HUES64 (cell line): ENCODE results near the gene STARD7.

Experiments
- H3K27ac ChIP-seq: 2 replicates; pipeline ENCODE4 v1.7.0; 2013; ENCODE audit warnings: low read depth, low read length, inconsistent platforms
- H3K27me3 ChIP-seq: 2 replicates; pipeline ENCODE4 v1.6.1; 2013; ENCODE audit warnings: mild to moderate bottlenecking, low read length; ENCODE audit not compliant: insufficient read depth
- H3K36me3 ChIP-seq: 2 replicates; pipeline ENCODE4 v1.6.1; 2013; ENCODE audit warnings: mild to moderate bottlenecking, low read length; ENCODE audit not compliant: insufficient read depth
- H3K4me1 ChIP-seq: 2 replicates; pipeline ENCODE4 v1.6.1; 2013; ENCODE audit warnings: mild to moderate bottlenecking, low read length, moderate library complexity; ENCODE audit not compliant: insufficient read depth
- H3K4me3 ChIP-seq: 2 replicates; pipeline ENCODE4 v1.5.1; 2013; ENCODE audit warnings: mild to moderate bottlenecking, low read length, moderate library complexity
- H3K9ac ChIP-seq: 2 replicates; pipeline ENCODE4 v1.6.1; 2013; ENCODE audit warnings: mild to moderate bottlenecking, low read depth, low read length
- H3K9me3 ChIP-seq: 2 replicates; pipeline ENCODE4 v1.6.1; 2013; ENCODE audit warnings: low read depth, low read length; ENCODE audit not compliant: insufficient read depth
- WGBS: fragments of 150-250, 120-280 bp; methylation state at CpG from one replicate; pipeline ENCODE4 v1.1.7; 2013; ENCODE audit warnings: missing lambda C conversion rate; 5-methylcytosine and 5-hydroxymethylcytosine counted together

Gene STARD7

DNA sequence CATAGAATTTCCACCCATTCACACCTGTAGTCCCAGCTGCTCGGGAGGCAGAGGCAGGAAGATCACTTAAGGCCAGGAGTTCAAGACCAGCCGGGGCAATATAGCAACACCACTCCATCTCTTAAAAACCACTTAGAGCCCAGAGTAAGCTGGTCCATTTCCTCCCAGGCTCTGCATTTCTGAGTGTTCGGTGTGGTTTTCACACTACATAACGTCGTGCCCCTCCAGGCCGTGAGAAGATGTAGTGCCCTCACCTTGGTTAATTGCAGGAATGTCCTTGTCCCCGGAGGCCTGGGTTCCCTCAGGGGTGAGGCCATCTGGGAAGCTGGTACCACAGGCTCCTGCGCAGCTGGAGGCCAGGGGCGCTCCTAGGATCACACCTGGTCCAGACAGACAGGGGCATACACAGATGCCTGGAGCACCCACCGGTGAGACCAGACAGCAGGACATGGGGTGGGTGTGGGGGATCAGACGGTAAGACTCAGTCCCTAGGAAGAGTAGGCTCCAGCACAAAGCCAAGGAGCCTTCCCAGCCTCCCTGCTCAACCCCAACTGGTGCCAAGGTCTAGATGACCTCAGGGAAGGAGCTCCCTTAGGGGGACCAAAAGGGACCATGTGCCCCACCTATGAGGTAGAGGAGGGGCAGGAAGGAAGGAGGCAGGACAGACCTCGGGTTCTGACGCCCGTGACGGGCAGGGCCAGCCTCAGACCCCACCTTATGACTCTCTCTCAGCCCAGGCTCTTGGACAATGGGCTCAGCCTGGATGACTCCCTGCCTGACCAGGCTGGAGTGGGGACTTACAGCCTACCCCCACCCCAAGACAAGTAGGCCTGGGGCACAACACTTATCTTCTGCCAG lies 71.1 kb downstream of the STARD7 start:
- Histone ChIP-seq H3K4me1 (0 out of 2 replicates have a peak, but pooled peaks cover 5% of the 10 kb centered on the region), H3K9me3 (no peaks in the 10 kb centered on the region), H3K27ac (no peak overlapping the region), H3K9ac (no peak overlapping the region), H3K36me3 (no peaks in the 10 kb centered on the region), H3K4me3 (no peak overlapping the region), H3K27me3 (no peaks in the 10 kb centered on the region)
- 90% methylated on average over 15 of the region's 15 CpGs for WGBS

DNA sequence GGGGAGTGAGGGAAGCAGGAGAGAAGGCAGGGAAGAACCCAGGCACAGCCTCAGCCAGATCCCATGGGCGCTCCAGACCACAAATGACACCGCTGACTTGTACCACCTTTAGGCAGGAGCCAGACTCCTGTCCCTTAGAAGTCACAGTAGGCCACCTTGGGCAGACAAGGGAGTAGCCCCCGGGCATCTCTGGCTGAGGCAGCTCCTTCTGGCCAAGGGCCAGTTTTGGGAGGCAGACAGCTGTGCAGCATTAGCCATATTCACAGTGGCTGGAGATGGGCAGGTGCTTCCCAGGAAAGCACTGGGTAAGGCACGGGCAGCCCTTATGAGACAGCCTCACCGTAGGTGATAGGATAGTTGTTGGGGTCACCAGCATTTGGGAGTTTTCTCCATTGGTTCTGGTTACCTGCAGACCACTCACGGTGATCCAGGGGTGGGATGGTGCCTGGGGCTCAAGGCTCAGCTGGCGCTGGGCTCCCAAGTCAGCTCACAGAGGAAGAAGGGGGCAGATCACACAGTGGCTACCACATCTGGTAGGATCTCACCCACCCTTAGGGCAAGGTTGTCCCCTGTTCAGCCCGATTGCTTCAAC lies 72.4 kb downstream of the STARD7 start:
- Histone ChIP-seq H3K36me3 (no peaks in the 10 kb centered on the region), H3K4me3 (no peak overlapping the region), H3K9ac (no peak overlapping the region), H3K27me3 (no peaks in the 10 kb centered on the region), H3K9me3 (no peaks in the 10 kb centered on the region), H3K27ac (no peak overlapping the region), H3K4me1 (0 out of 2 replicates have a peak, but pooled peaks cover 5% of the 10 kb centered on the region)
- 90% methylated on average over 8 of the region's 8 CpGs for WGBS

DNA sequence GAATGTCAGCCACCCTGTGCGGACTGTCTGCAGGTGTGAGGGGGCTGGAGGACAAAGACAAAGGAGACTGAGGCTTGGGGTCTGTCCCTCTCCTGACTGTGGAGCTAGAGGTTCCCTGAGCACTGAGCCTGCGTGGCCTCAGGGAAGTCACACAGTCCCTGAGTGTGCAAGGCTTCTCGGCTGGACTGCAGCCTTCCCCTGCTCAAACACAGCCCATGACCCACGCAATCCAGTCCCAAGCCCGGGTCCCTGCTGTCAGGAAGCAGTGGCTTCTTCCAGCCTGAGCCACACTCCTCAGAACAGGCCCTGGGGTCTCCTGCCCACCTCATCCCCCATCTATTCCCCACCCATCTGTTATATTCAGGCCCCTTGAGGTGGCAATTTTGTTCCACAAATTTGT lies 73.0 kb downstream of the STARD7 start:
- 91% methylated on average over 5 of the region's 5 CpGs for WGBS
- 0 out of 2 replicates have a peak, but pooled peaks cover 5% of the 10 kb centered on the region for H3K4me1 ChIP-seq
- H3K27me3 ChIP-seq: no peaks in the 10 kb centered on the region
- H3K36me3 ChIP-seq: no peaks in the 10 kb centered on the region
- H3K9me3 ChIP-seq: no peaks in the 10 kb centered on the region
- H3K27ac ChIP-seq: no peak overlapping the region
- no peak overlapping the region for H3K4me3 ChIP-seq
- no peak overlapping the region for H3K9ac ChIP-seq

- Histone ChIP-seq H3K9me3 (no peaks in the 10 kb centered on the region), H3K4me1 (0 out of 2 replicates have a peak, but pooled peaks cover 5% of the 10 kb centered on the region), H3K9ac (no peak overlapping the region), H3K27me3 (no peaks in the 10 kb centered on the region), H3K4me3 (no peak overlapping the region), H3K36me3 (no peaks in the 10 kb centered on the region), H3K27ac (no peak overlapping the region)
- 89% methylated on average over 9 of the region's 9 CpGs for WGBS
These were observed 73.5 kb downstream of the STARD7 start for GRCh38 chr2:96135171-96135570.
